Sigmoid colon (tissue), 4 donors: ENCODE results near the gene TMEFF2.

ENCODE experiments used
- POLR2A ChIP-seq, 2 donors: fragments of 450-650 bp; IDR thresholded peaks; one replicate each; pipeline ENCODE4 v1.6.1; 2016; ENCODE audit warnings: antibody characterized with exemption in 2 of 2, mild to moderate bottlenecking in 2 of 2, moderate library complexity in 2 of 2
- POLR2AphosphoS5 ChIP-seq, 4 donors: sonication (generic); formaldehyde crosslinking; IDR thresholded peaks; one replicate each; pipeline ENCODE4 v1.6.1; 2017; ENCODE audit warnings: antibody characterized with exemption in 4 of 4
- TF ChIP-seq, protein P1 (sequence below), 4 experiments: fragments of 450-650 bp in 3 of 4; fragments of 200-600 bp in 1 of 4; IDR thresholded peaks; one replicate each; pipeline ENCODE4 v1.5.1; 2016 to 2019; ENCODE audit warnings: antibody characterized with exemption in 4 of 4, mild to moderate bottlenecking in 3 of 4, moderate library complexity in 2 of 4

GRCh38 chr2:192047315-192048107 is 147.2 kb downstream of the TMEFF2 start:
- TF ChIP-seq, protein P1, sequence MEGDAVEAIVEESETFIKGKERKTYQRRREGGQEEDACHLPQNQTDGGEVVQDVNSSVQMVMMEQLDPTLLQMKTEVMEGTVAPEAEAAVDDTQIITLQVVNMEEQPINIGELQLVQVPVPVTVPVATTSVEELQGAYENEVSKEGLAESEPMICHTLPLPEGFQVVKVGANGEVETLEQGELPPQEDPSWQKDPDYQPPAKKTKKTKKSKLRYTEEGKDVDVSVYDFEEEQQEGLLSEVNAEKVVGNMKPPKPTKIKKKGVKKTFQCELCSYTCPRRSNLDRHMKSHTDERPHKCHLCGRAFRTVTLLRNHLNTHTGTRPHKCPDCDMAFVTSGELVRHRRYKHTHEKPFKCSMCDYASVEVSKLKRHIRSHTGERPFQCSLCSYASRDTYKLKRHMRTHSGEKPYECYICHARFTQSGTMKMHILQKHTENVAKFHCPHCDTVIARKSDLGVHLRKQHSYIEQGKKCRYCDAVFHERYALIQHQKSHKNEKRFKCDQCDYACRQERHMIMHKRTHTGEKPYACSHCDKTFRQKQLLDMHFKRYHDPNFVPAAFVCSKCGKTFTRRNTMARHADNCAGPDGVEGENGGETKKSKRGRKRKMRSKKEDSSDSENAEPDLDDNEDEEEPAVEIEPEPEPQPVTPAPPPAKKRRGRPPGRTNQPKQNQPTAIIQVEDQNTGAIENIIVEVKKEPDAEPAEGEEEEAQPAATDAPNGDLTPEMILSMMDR (IDR thresholded peaks at IDR 0.05) = no peak
- TF ChIP-seq POLR2A (IDR thresholded peaks at IDR 0.05) (no peak), POLR2AphosphoS5 (IDR thresholded peaks at IDR 0.05) (no peak)
